HFF-Myc (cell line): ENCODE measurements around the gene ABLIM1.

ENCODE experiments used
- DNase-seq: peaks from one replicate; pipeline ENCODE4 v3.0.0-alpha.2; 2011; ENCODE audit warnings: low read depth; ENCODE audit errors: extremely low read depth
- H3K4me3 ChIP-seq: replicated peaks from 2 replicates; pipeline ENCODE4 v1.5.1; 2011; ENCODE audit warnings: low read depth, mild to moderate bottlenecking, control low read depth, low read length
- TF ChIP-seq, protein P1 (sequence below): IDR thresholded peaks from 2 replicates; pipeline ENCODE4 v1.5.1; 2012; ENCODE audit warnings: mild to moderate bottlenecking, low read depth, low read length, control low read depth; ENCODE audit errors: missing control alignments

The ABLIM1 gene

DNA sequence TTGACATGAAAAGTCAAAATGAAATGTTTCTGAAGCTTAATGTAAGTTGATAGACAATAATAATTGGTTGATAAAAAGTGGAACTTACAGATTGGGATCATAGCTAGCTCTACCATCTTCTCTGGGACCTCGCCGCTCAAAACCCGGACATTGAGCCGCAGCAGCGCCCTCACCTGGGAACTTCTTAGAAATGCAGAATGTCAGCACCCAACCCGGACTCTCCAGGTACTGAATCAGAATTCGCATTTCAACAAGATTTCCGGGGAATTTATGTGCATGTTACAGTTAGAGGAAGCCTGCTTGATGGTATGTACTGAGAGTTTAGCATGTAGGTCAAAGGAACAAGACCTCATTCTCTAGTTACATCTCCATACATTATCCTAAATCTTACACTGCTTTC, 36.7 kb upstream of the ABLIM1 start:
- no peak for DNase-seq
- H3K4me3 ChIP-seq: no peak overlapping the region
- TF ChIP-seq, protein P1, sequence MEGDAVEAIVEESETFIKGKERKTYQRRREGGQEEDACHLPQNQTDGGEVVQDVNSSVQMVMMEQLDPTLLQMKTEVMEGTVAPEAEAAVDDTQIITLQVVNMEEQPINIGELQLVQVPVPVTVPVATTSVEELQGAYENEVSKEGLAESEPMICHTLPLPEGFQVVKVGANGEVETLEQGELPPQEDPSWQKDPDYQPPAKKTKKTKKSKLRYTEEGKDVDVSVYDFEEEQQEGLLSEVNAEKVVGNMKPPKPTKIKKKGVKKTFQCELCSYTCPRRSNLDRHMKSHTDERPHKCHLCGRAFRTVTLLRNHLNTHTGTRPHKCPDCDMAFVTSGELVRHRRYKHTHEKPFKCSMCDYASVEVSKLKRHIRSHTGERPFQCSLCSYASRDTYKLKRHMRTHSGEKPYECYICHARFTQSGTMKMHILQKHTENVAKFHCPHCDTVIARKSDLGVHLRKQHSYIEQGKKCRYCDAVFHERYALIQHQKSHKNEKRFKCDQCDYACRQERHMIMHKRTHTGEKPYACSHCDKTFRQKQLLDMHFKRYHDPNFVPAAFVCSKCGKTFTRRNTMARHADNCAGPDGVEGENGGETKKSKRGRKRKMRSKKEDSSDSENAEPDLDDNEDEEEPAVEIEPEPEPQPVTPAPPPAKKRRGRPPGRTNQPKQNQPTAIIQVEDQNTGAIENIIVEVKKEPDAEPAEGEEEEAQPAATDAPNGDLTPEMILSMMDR: peak; percentile 61

DNA sequence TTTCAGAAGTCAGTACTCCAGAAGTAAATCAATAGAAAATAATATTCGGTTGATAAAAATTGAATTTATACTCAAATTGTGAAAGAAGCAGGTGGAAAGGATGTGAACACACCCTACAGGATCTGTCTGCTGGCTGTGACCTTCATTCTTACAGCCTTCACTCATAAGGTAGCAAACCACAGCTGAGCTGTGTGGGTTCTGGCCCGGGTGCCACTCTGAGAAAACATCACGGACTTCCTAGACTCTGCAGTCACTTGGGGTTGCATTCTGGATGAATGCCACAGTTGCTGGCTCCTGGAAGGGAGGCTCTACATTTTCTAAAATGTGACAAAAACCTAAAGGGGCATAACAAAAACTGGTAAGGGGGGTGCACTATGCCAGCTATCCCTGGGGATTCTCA, 36.0 kb upstream of the ABLIM1 start:
- H3K4me3 ChIP-seq: no peak overlapping the region
- no peak for DNase-seq
- TF ChIP-seq, protein P1: no peak

DNA sequence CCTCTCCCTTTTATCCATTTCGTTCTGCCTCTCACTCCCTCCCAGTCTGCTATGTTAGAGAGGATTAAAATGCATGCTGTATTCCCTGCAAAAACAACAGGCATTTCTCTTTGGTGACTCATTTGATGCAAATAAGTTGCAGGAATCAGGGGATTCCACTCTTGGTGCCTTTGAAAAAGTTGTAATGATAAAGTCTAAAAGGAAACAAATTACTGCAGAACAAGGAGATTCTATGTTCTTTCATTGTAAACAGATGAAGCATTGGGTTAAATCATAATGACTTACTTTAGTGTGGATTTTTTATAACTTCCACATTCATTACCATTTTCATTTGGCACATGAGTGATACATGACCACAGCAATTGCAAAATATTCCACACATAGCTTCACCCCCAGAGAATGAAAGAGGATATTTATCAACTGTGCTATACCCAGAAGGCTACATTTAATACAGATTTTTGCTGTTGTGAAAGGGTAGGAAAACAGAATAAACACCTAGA, 33.4 kb upstream of the ABLIM1 start:
- TF ChIP-seq, protein P1: no peak
- DNase-seq: no peak
- no peak overlapping the region for H3K4me3 ChIP-seq

DNA sequence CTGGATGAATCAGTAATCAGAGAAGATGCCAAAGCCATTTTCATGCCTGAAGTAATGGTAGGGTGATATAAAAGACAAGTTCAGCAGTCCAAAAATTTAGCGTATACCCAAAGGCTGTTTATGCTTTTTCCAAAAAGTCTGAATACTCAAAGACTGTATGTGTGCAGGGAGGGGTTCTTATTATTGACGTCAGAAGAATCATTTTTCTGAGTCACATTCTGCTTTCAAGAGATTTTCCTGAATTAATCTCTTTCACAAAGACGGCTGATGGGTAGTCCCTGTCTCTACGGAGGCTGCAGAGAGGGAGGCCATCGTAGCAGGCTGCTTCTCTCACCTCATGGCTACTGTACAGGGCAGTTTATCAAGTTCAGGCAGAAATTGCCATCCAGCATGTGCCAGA, 30.7 kb upstream of the ABLIM1 start:
- no peak overlapping the region for H3K4me3 ChIP-seq
- TF ChIP-seq, protein P1: no peak
- DNase-seq: no peak

DNA sequence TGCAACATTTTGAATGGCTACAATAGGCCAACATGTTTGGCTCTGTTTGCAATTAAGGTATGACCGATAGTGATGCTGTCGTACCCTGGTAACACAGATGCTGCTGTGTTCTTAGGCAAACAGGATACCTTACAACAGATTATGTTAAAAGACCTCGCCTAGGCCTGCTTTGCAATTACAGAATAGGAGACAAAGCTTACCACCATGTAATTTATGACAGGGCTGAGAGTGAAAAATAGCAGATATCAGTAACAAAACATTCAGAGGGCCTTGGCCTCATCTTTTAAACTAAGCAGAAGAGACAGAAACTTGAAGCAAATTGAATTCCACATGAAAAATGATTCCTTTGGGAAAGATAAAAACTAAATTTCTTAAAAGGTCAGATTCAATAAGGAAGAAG, 29.4 kb upstream of the ABLIM1 start:
- TF ChIP-seq, protein P1: no peak
- no peak overlapping the region for H3K4me3 ChIP-seq
- DNase-seq: no peak

DNA sequence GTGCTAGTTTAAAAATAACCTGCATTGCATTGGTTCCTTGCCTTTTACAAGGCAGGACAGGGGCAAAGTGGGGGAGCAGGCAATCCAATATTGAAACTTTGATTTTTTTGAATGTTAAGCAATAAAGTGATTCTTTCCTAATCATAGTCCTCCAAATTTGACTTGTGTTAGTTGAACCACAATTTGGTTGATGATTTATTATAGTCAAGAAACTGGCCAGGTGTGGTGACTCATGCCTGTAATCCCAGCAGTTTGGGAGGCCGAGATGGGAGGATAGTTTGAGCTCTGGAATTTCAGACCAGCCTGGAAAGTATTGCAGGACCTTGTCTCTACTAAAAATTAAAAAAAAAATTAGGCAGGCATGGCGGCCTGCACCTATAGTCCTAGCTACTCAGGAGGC, 27.9 kb upstream of the ABLIM1 start:
- TF ChIP-seq, protein P1: no peak
- no peak overlapping the region for H3K4me3 ChIP-seq
- DNase-seq: no peak

DNA sequence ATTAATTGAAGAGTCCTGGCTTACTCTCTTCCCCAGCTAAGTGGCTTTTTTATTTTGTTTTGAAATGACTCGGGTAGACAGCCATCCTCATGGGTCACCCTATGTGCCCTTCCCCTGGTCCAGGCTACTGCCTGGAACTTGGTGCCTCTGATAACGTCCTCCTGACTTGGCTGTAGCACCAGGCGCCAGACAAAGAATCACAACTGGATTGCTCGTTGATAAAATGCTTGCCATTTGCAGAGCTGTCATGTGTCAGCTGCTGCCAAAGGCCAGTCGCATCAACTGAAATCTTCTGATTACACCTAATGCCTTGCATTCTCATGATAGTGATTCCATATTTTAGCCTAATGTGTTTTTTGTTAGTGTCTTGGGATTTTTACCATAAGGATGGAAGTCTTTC, 27.4 kb upstream of the ABLIM1 start:
- TF ChIP-seq, protein P1: no peak
- DNase-seq: no peak
- no peak overlapping the region for H3K4me3 ChIP-seq
